ENCODE measurements around the gene OGFR. TPM values are rescaled to one million over a fixed set of nuclear protein-coding genes. Genes with fewer than 3 reads are reported as not detected.

Gene OGFR
- total RNA-seq, 1 experiment from 2014 or later: 57.4 TPM

- DNase-seq: peak; percentile 73
- ChIA-PET CTCF (no interaction called here), POLR2A (ENCODE audit: unreplicated experiment) (interaction anchor here (0.7 kb wide), 1 partner anchor 15 kb away, joined by 3 read pairs; no protein-coding TSS in a partner anchor)
- intact Hi-C loops (cut with micrococcal nuclease; ENCODE audit: unreplicated experiment): no loop called here
- H3K27me3 ChIP-seq (ENCODE audit: insufficient read depth, low read depth): no peaks in the 10 kb centered on the region
- H3K36me3 ChIP-seq (ENCODE audit: low read depth): no peaks in the 10 kb centered on the region
- H3K4me2 ChIP-seq: peak overlapping the region; percentile 14
- no TSS peak for BruUV-seq (replicated peaks)
- H3F3A ChIP-seq (ENCODE audit: insufficient read depth, low read depth): peaks cover 21% of the 10 kb centered on the region; the same call in 1 of the 2 replicates
- no peak overlapping the region for H3K4me3 ChIP-seq
- H3K9me2 ChIP-seq (ENCODE audit: insufficient read depth): no peaks in the 10 kb centered on the region
- H3K9me3 ChIP-seq (ENCODE audit: insufficient read depth, low read depth): no peaks in the 10 kb centered on the region
- H2AFZ ChIP-seq: no peak overlapping the region
- no peaks in the 10 kb centered on the region for H3K79me2 ChIP-seq (ENCODE audit: low read depth)
- H3K4me1 ChIP-seq (replicated peaks; ENCODE audit: insufficient read depth): peaks cover 19% of the 10 kb centered on the region
- no peaks in the 10 kb centered on the region for H4K20me1 ChIP-seq (ENCODE audit: insufficient read depth)
- H3K27ac ChIP-seq: no peak overlapping the region
- no peak for TF ChIP-seq EZH2 (IDR thresholded peaks at IDR 0.05; ENCODE audit: low read depth)
- no peak for TF ChIP-seq CTCF (conservative IDR thresholded peaks at IDR 0.05)
Observed at GRCh38 chr20:62838128-62838891, 33.7 kb downstream of the OGFR start.

DNA sequence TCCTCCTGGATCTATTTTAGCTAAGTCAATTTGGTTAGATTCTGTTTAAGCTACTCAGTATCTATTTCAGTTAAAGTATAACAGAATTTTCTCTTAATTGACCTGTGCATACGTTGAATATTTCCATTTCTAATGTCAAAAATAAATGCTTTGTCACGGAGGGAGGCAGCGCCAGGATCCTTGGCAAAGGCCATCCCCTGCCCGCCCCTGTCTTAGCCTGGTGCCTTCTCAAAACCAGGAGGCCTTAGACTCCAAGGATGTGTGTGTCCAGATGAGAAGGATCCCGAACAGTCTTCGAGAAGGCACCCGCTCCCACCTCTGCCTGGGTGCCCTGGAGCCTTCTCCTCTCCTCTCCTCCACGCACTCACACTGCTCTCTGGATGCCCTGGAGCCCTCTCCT, 34.6 kb downstream of the OGFR start:
- Histone ChIP-seq H3F3A (ENCODE audit: insufficient read depth, low read depth) (peaks cover 21% of the 10 kb centered on the region; the same call in 1 of the 2 replicates), H3K4me2 (no peak overlapping the region), H3K9me3 (ENCODE audit: insufficient read depth, low read depth) (no peaks in the 10 kb centered on the region), H3K9me2 (ENCODE audit: insufficient read depth) (no peaks in the 10 kb centered on the region), H3K4me1 (replicated peaks; ENCODE audit: insufficient read depth) (peaks cover 13% of the 10 kb centered on the region), H3K27me3 (ENCODE audit: insufficient read depth, low read depth) (no peaks in the 10 kb centered on the region), H3K79me2 (ENCODE audit: low read depth) (no peaks in the 10 kb centered on the region), H3K4me3 (no peak overlapping the region), H4K20me1 (ENCODE audit: insufficient read depth) (no peaks in the 10 kb centered on the region), H3K36me3 (ENCODE audit: low read depth) (no peaks in the 10 kb centered on the region), H3K27ac (no peak overlapping the region), H2AFZ (no peak overlapping the region)
- TF ChIP-seq CTCF (conservative IDR thresholded peaks at IDR 0.05) (no peak), EZH2 (IDR thresholded peaks at IDR 0.05; ENCODE audit: low read depth) (no peak)
- POLR2A ChIA-PET (ENCODE audit: unreplicated experiment): interaction anchor here (0.7 kb wide), 1 partner anchor 16 kb away, joined by 3 read pairs; no protein-coding TSS in a partner anchor
- DNase-seq: no peak
- BruUV-seq (replicated peaks): no TSS peak
- intact Hi-C loops (cut with micrococcal nuclease; ENCODE audit: unreplicated experiment): no loop called here
- CTCF ChIA-PET: no interaction called here

- no peaks in the 10 kb centered on the region for H4K20me1 ChIP-seq (ENCODE audit: insufficient read depth)
- no peaks in the 10 kb centered on the region for H3K9me3 ChIP-seq (ENCODE audit: insufficient read depth, low read depth)
- no peak for DNase-seq
- no peak overlapping the region for H3K27ac ChIP-seq
- H3F3A ChIP-seq (ENCODE audit: insufficient read depth, low read depth): peaks cover 21% of the 10 kb centered on the region; the same call in 1 of the 2 replicates
- H3K9me2 ChIP-seq (ENCODE audit: insufficient read depth): no peaks in the 10 kb centered on the region
- ChIA-PET POLR2A (ENCODE audit: unreplicated experiment) (no interaction called here), CTCF (no interaction called here)
- H3K4me3 ChIP-seq: no peak overlapping the region
- H3K36me3 ChIP-seq (ENCODE audit: low read depth): no peaks in the 10 kb centered on the region
- BruUV-seq (replicated peaks): no TSS peak
- no peak overlapping the region for H3K4me2 ChIP-seq
- peaks cover 11% of the 10 kb centered on the region for H3K4me1 ChIP-seq (replicated peaks; ENCODE audit: insufficient read depth)
- no peaks in the 10 kb centered on the region for H3K79me2 ChIP-seq (ENCODE audit: low read depth)
- intact Hi-C loops (cut with micrococcal nuclease; ENCODE audit: unreplicated experiment): no loop called here
- H2AFZ ChIP-seq: no peak overlapping the region
- no peaks in the 10 kb centered on the region for H3K27me3 ChIP-seq (ENCODE audit: insufficient read depth, low read depth)
- TF ChIP-seq EZH2 (IDR thresholded peaks at IDR 0.05; ENCODE audit: low read depth) (no peak), CTCF (conservative IDR thresholded peaks at IDR 0.05) (no peak)
Observed at GRCh38 chr20:62839816-62840215, 35.2 kb downstream of the OGFR start.
